ENCODE results near the gene MTCL1.

MTCL1 gene

GRCh38 chr18:8823530-8823929 lies 118.2 kb downstream of the MTCL1 start:
- H3K36me3 ChIP-seq (ENCODE audit: control insufficient read depth, insufficient read depth, low read length), result peaks cover 28% of the 10 kb centered on the region
- no peak overlapping the region for H3K27ac ChIP-seq (ENCODE audit: low read depth, low read length, severe bottlenecking)
- WGBS, 2 experiments (ENCODE audit: insufficient coverage in 2 of 2), result 90 to 95% methylated on average over 4 to 6 of the region's 6 CpGs
- H3K4me1 ChIP-seq (ENCODE audit: control insufficient read depth, insufficient read depth, low read length, poor library complexity, severe bottlenecking), result peaks cover 8% of the 10 kb centered on the region
- H3K4me3 ChIP-seq (ENCODE audit: extremely low read depth, insufficient read depth, low read length, poor library complexity, severe bottlenecking), result no peak overlapping the region
- H3K9me3 ChIP-seq (ENCODE audit: control insufficient read depth, low read length), result no peaks in the 10 kb centered on the region

- H3K4me1 ChIP-seq (ENCODE audit: control insufficient read depth, insufficient read depth, low read length, poor library complexity, severe bottlenecking), result peaks cover 8% of the 10 kb centered on the region
- WGBS, 2 experiments (ENCODE audit: insufficient coverage in 2 of 2), result 96 to 97% methylated on average over 18 to 20 of the region's 20 CpGs
- no peaks in the 10 kb centered on the region for H3K9me3 ChIP-seq (ENCODE audit: control insufficient read depth, low read length)
- H3K4me3 ChIP-seq (ENCODE audit: extremely low read depth, insufficient read depth, low read length, poor library complexity, severe bottlenecking), result no peak overlapping the region
- peaks cover 32% of the 10 kb centered on the region for H3K36me3 ChIP-seq (ENCODE audit: control insufficient read depth, insufficient read depth, low read length)
- H3K27ac ChIP-seq (ENCODE audit: low read depth, low read length, severe bottlenecking), result no peak overlapping the region
Measured at GRCh38 chr18:8824846-8825245, 119.5 kb downstream of the MTCL1 start.

DNA sequence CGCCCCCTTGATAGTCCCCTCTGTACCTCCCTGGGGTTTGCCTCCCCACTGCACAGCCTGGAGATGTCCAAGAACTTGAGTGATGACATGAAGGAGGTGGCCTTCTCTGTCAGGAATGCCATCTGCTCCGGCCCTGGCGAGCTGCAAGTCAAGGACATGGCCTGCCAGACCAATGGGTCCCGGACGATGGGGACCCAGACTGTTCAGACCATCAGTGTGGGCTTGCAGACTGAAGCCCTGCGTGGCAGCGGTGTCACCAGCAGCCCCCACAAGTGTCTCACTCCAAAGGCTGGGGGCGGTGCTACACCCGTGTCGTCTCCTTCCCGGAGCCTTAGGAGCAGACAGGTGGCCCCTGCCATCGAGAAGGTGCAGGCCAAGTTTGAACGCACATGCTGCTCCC lies 119.9 kb downstream of the MTCL1 start:
- 95 to 99% methylated on average over 11 to 13 of the region's 13 CpGs for WGBS, 2 experiments (ENCODE audit: insufficient coverage in 2 of 2)
- no peak overlapping the region for H3K27ac ChIP-seq (ENCODE audit: low read depth, low read length, severe bottlenecking)
- H3K36me3 ChIP-seq (ENCODE audit: control insufficient read depth, insufficient read depth, low read length), result peaks cover 37% of the 10 kb centered on the region
- H3K4me1 ChIP-seq (ENCODE audit: control insufficient read depth, insufficient read depth, low read length, poor library complexity, severe bottlenecking), result peaks cover 8% of the 10 kb centered on the region
- H3K4me3 ChIP-seq (ENCODE audit: extremely low read depth, insufficient read depth, low read length, poor library complexity, severe bottlenecking), result no peak overlapping the region
- H3K9me3 ChIP-seq (ENCODE audit: control insufficient read depth, low read length), result no peaks in the 10 kb centered on the region

DNA sequence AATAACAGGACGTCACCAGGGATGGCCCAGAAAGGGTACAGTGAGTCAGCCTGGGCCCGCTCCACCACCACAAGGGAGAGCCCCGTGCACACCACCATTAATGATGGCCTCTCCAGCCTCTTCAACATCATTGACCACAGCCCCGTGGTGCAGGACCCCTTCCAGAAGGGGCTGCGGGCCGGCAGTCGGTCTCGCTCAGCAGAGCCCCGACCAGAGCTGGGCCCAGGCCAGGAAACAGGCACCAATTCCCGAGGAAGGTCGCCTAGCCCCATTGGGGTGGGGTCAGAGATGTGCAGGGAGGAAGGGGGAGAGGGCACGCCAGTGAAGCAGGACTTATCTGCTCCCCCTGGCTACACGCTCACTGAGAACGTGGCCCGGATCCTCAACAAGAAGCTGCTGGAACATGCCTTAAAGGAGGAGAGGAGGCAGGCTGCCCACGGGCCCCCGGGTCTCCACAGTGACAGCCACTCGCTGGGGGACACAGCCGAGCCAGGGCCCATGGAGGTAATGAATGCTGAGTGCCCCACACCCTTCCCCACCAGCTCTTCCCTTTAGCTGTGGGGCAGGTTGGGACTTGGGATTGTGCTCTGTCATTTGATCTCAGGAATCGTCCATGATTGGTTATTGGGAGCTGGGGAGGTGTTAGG lies 120.5 kb downstream of the MTCL1 start:
- Histone ChIP-seq H3K9me3 (ENCODE audit: control insufficient read depth, low read length) (no peaks in the 10 kb centered on the region), H3K4me3 (ENCODE audit: extremely low read depth, insufficient read depth, low read length, poor library complexity, severe bottlenecking) (no peak overlapping the region), H3K36me3 (ENCODE audit: control insufficient read depth, insufficient read depth, low read length) (peaks cover 34% of the 10 kb centered on the region), H3K4me1 (ENCODE audit: control insufficient read depth, insufficient read depth, low read length, poor library complexity, severe bottlenecking) (peaks cover 7% of the 10 kb centered on the region), H3K27ac (ENCODE audit: low read depth, low read length, severe bottlenecking) (no peak overlapping the region)
- WGBS, 2 experiments (ENCODE audit: insufficient coverage in 2 of 2), result 80 to 90% methylated on average over 7 to 11 of the region's 20 CpGs

DNA sequence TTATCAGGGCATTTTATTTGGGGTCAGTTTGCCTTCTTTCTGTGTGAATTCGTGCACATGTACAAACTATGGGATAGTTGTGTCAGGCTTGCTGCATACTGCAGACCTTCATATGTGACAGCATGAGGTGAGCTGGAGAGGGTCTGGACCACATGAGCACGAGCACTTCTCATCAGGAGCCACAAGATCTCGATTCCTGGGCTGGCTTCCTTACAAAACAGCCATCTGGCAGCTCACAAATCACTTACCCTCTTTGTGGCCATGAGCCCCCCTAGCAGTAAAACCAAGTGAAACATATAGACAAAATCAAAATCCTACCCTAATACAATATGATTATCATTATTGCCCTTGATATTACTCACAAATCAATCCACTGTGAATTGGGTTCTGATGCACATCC lies 121.2 kb downstream of the MTCL1 start:
- H3K36me3 ChIP-seq (ENCODE audit: control insufficient read depth, insufficient read depth, low read length), result peaks cover 37% of the 10 kb centered on the region
- no peak overlapping the region for H3K27ac ChIP-seq (ENCODE audit: low read depth, low read length, severe bottlenecking)
- WGBS, 2 experiments (ENCODE audit: insufficient coverage in 2 of 2), result 85 to 91% methylated on average over 2 to 3 of the region's 3 CpGs
- H3K4me3 ChIP-seq (ENCODE audit: extremely low read depth, insufficient read depth, low read length, poor library complexity, severe bottlenecking), result no peak overlapping the region
- H3K9me3 ChIP-seq (ENCODE audit: control insufficient read depth, low read length), result no peaks in the 10 kb centered on the region
- peaks cover 4% of the 10 kb centered on the region for H3K4me1 ChIP-seq (ENCODE audit: control insufficient read depth, insufficient read depth, low read length, poor library complexity, severe bottlenecking)

GRCh38 chr18:8826971-8827370 lies 121.6 kb downstream of the MTCL1 start:
- H3K4me1 ChIP-seq (ENCODE audit: control insufficient read depth, insufficient read depth, low read length, poor library complexity, severe bottlenecking), result peaks cover 4% of the 10 kb centered on the region
- 95 to 96% methylated on average over 9 of the region's 12 CpGs for WGBS, 2 experiments (ENCODE audit: insufficient coverage in 2 of 2)
- no peak overlapping the region for H3K4me3 ChIP-seq (ENCODE audit: extremely low read depth, insufficient read depth, low read length, poor library complexity, severe bottlenecking)
- H3K36me3 ChIP-seq (ENCODE audit: control insufficient read depth, insufficient read depth, low read length), result peaks cover 37% of the 10 kb centered on the region
- no peak overlapping the region for H3K27ac ChIP-seq (ENCODE audit: low read depth, low read length, severe bottlenecking)
- no peaks in the 10 kb centered on the region for H3K9me3 ChIP-seq (ENCODE audit: control insufficient read depth, low read length)

DNA sequence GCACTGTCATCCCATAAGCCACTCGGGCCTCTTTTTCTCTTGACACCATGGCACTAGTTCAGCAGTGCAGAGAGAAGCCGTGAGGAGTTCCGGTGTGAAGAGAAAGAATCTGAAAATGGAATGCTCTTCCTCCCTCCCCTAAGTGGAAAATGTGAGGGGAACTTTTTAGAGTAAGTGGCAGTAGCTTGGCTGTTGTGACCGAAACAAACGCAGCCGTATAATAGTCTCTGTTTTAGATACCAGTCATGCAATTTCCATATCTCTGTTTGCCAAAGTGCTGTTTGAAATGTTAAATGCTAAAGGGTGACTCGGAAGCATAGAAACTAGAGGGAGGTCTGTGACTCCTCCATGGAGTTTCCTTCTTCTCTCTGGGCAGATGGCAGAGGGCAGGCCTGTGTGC lies 122.9 kb downstream of the MTCL1 start:
- Histone ChIP-seq H3K27ac (ENCODE audit: low read depth, low read length, severe bottlenecking) (no peak overlapping the region), H3K9me3 (ENCODE audit: control insufficient read depth, low read length) (no peaks in the 10 kb centered on the region), H3K4me3 (ENCODE audit: extremely low read depth, insufficient read depth, low read length, poor library complexity, severe bottlenecking) (no peak overlapping the region), H3K36me3 (ENCODE audit: control insufficient read depth, insufficient read depth, low read length) (peaks cover 34% of the 10 kb centered on the region), H3K4me1 (ENCODE audit: control insufficient read depth, insufficient read depth, low read length, poor library complexity, severe bottlenecking) (peaks cover 4% of the 10 kb centered on the region)
- 96% methylated on average over 4 of the region's 7 CpGs; no CpG with 5 or more reads in 1 of the 2 experiments for whole genome bisulfite sequencing, 2 experiments (ENCODE audit: insufficient coverage in 2 of 2)

- H3K4me1 ChIP-seq (ENCODE audit: control insufficient read depth, insufficient read depth, low read length, poor library complexity, severe bottlenecking), result peaks cover 4% of the 10 kb centered on the region
- no peak overlapping the region for H3K27ac ChIP-seq (ENCODE audit: low read depth, low read length, severe bottlenecking)
- no peaks in the 10 kb centered on the region for H3K9me3 ChIP-seq (ENCODE audit: control insufficient read depth, low read length)
- H3K4me3 ChIP-seq (ENCODE audit: extremely low read depth, insufficient read depth, low read length, poor library complexity, severe bottlenecking), result no peak overlapping the region
- WGBS, 2 experiments (ENCODE audit: insufficient coverage in 2 of 2), result 81 to 89% methylated on average over 10 of the region's 10 CpGs
- peaks cover 34% of the 10 kb centered on the region for H3K36me3 ChIP-seq (ENCODE audit: control insufficient read depth, insufficient read depth, low read length)
Measured at GRCh38 chr18:8828798-8829197, 123.4 kb downstream of the MTCL1 start.

GRCh38 chr18:8830067-8831060 lies 125.0 kb downstream of the MTCL1 start:
- Histone ChIP-seq H3K36me3 (ENCODE audit: control insufficient read depth, insufficient read depth, low read length) (peaks cover 25% of the 10 kb centered on the region), H3K27ac (ENCODE audit: low read depth, low read length, severe bottlenecking) (no peak overlapping the region), H3K4me3 (ENCODE audit: extremely low read depth, insufficient read depth, low read length, poor library complexity, severe bottlenecking) (no peak overlapping the region), H3K9me3 (ENCODE audit: control insufficient read depth, low read length) (no peaks in the 10 kb centered on the region), H3K4me1 (ENCODE audit: control insufficient read depth, insufficient read depth, low read length, poor library complexity, severe bottlenecking) (peaks cover 4% of the 10 kb centered on the region)
- WGBS, 2 experiments (ENCODE audit: insufficient coverage in 2 of 2), result 88 to 93% methylated on average over 12 to 13 of the region's 16 CpGs

DNA sequence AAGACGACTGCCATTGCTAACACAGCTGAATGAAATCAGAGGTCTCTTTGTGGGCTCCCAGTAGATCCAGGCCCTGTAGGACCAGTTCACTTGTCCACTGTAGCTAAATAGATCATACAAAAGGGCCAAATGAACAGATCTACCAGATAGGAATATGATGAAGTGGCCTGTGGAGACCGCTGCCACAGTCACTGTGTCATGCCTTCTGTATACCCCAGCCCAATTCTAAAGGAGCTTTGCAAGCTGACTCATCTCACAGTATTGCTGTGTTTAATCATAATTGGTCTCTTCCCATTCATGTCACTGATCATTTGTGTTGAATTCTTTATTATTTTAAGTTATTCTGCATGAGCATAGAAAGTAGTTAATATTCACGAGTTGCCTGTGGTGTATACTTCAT lies 125.8 kb downstream of the MTCL1 start:
- WGBS, 2 experiments (ENCODE audit: insufficient coverage in 2 of 2), result 94 to 100% methylated on average over 3 of the region's 3 CpGs
- H3K4me3 ChIP-seq (ENCODE audit: extremely low read depth, insufficient read depth, low read length, poor library complexity, severe bottlenecking), result no peak overlapping the region
- H3K36me3 ChIP-seq (ENCODE audit: control insufficient read depth, insufficient read depth, low read length), result peaks cover 17% of the 10 kb centered on the region
- H3K9me3 ChIP-seq (ENCODE audit: control insufficient read depth, low read length), result no peaks in the 10 kb centered on the region
- H3K27ac ChIP-seq (ENCODE audit: low read depth, low read length, severe bottlenecking), result no peak overlapping the region
- peaks cover 4% of the 10 kb centered on the region for H3K4me1 ChIP-seq (ENCODE audit: control insufficient read depth, insufficient read depth, low read length, poor library complexity, severe bottlenecking)
